GM12878 (cell line): Measurements from ENCODE around the gene PRR32. TPM values are rescaled to one million over a fixed set of nuclear protein-coding genes. Genes with fewer than 3 reads are reported as not detected.
"Not testable (repeated sequence)": the region's sequence is repeated elsewhere in the genome, so short reads cannot be mapped to it uniquely, and the experiment has no call there.

ENCODE experiments used
- ATAC-seq: fragments of 200-7000 bp; cut with Tn5 transposase; 3 replicates; pipeline ENCODE4 v1.9.1; 2020; ENCODE audit warnings: mild to moderate bottlenecking, moderate library complexity
- BruUV-seq: library from RNA; stranded (reverse); fragments of 400-500 nt; replicated peaks from 2 replicates; lab custom pipeline; 2021; lab: Mats Ljungman, UMichigan
- CTCF ChIA-PET: fragments of 300-600 bp; sonication (Branson Sonifier 250); formaldehyde crosslinking; extraction: SDS; loops from one replicate; lab custom pipeline; 2021; ENCODE audit warnings: inconsistent platforms; lab: Yijun Ruan, JAX
- POLR2A ChIA-PET: fragments of 350-600 bp; formaldehyde crosslinking; extraction: SDS; loops from one replicate; lab custom pipeline; 2021; ENCODE audit warnings: inconsistent platforms; lab: Charles Lee
- RAD21 ChIA-PET: fragments of 300-600 bp; sonication (Branson Sonifier 250); formaldehyde crosslinking; loops from one replicate; lab custom pipeline; 2023; ENCODE audit warnings: antibody characterized with exemption; ENCODE audit not compliant: unreplicated experiment; lab: Charles Lee
- SMC1A ChIA-PET: fragments of 300-600 bp; sonication (Branson Sonifier 250); formaldehyde crosslinking; loops from one replicate; lab custom pipeline; 2023; ENCODE audit not compliant: unreplicated experiment, uncharacterized antibody; lab: Charles Lee
- DNase-seq: peaks from one replicate; pipeline ENCODE4 v3.0.0-alpha.2; 2011; ENCODE audit warnings: low read depth, low spot score
- FAIRE-seq: peaks from 3 replicates; lab custom pipeline; 2011; peaks lifted over from hg19 to GRCh38; lab: Jason Lieb, UNC
- H2AFZ ChIP-seq: 2 replicates; pipeline ENCODE4 v1.6.0; 2011; ENCODE audit warnings: low read depth, low read length, control low read depth; ENCODE audit not compliant: control insufficient read depth
- H3K27ac ChIP-seq: 2 replicates; pipeline ENCODE4 v1.5.1; 2011; ENCODE audit warnings: control low read depth; ENCODE audit not compliant: control insufficient read depth, insufficient read depth
- H3K27me3 ChIP-seq, 2 experiments: replicated peaks in 1 of 2; 2 replicates each; pipeline versions ENCODE4 v1.6.0 to v1.6.1; 2011; ENCODE audit warnings: low read length in 1 of 2; ENCODE audit not compliant: control insufficient read depth in 2 of 2, insufficient read depth in 2 of 2
- H3K36me3 ChIP-seq, 2 experiments: 2 replicates each; pipeline ENCODE4 v1.5.1; 2011; ENCODE audit warnings: low read length in 1 of 2; ENCODE audit not compliant: control insufficient read depth in 2 of 2, insufficient read depth in 2 of 2
- H3K4me1 ChIP-seq: 2 replicates; pipeline ENCODE4 v1.6.1; 2011; ENCODE audit warnings: mild to moderate bottlenecking, low read length, moderate library complexity, mixed read lengths; ENCODE audit not compliant: control insufficient read depth, insufficient read depth
- H3K4me2 ChIP-seq: 2 replicates; pipeline ENCODE4 v1.6.0; 2011; ENCODE audit warnings: control low read depth; ENCODE audit not compliant: control insufficient read depth, insufficient read depth
- H3K4me3 ChIP-seq: fragments of 200-600 bp; sonication (generic); 2 replicates; pipeline ENCODE4 v1.5.1; 2016
- H3K79me2 ChIP-seq: 2 replicates; pipeline ENCODE4 v1.6.0; 2011; ENCODE audit warnings: low read length; ENCODE audit not compliant: control insufficient read depth, insufficient read depth
- H3K9ac ChIP-seq: 2 replicates; pipeline ENCODE4 v1.8.0; 2011; ENCODE audit warnings: low read length, control low read depth, mixed read lengths; ENCODE audit not compliant: control insufficient read depth, insufficient read depth
- H3K9me3 ChIP-seq: replicated peaks from 3 replicates; pipeline ENCODE4 v1.5.1; 2011; ENCODE audit warnings: mild to moderate bottlenecking, low read length; ENCODE audit not compliant: control insufficient read depth, insufficient read depth
- H4K20me1 ChIP-seq: 2 replicates; pipeline ENCODE4 v1.6.0; 2011; ENCODE audit not compliant: control insufficient read depth, insufficient read depth
- BCL11A ChIP-seq: IDR thresholded peaks from 2 replicates; pipeline ENCODE4 v1.6.1; 2011; ENCODE audit warnings: low read depth, low read length
- CHD2 ChIP-seq: IDR thresholded peaks from 2 replicates; pipeline ENCODE4 v1.6.1; 2011; ENCODE audit warnings: low read depth, low read length, improper control_type of control experiment, borderline replicate concordance
- CREB1 ChIP-seq: IDR thresholded peaks from 2 replicates; pipeline ENCODE4 v1.6.1; 2012; ENCODE audit warnings: low read depth, mild to moderate bottlenecking, inconsistent platforms
- DPF2 ChIP-seq: fragments of 450-650 bp; IDR thresholded peaks from 2 replicates; pipeline ENCODE4 v1.6.1; 2017; ENCODE audit warnings: mild to moderate bottlenecking
- MTA3 ChIP-seq: IDR thresholded peaks from 2 replicates; pipeline ENCODE4 v1.6.1; 2012; ENCODE audit warnings: low read length, inconsistent platforms, borderline replicate concordance
- STAT1 ChIP-seq: fragments of 450-650 bp; conservative IDR thresholded peaks from 2 replicates; pipeline ENCODE4 v1.6.1; 2014; ENCODE audit warnings: antibody characterized with exemption, mild to moderate bottlenecking
- TCF3 ChIP-seq: IDR thresholded peaks from 2 replicates; pipeline ENCODE4 v1.6.1; 2012; ENCODE audit warnings: low read depth, mild to moderate bottlenecking, low read length, borderline replicate concordance; ENCODE audit not compliant: insufficient read depth
- whole genome bisulfite sequencing: methylation state at CpG from one replicate; pipeline ENCODE4 v1.1.6; 2016; ENCODE audit warnings: low lambda C conversion rate; ENCODE audit not compliant: insufficient replicate concordance, insufficient coverage; ENCODE audit errors: missing lambda C conversion rate; 5-methylcytosine and 5-hydroxymethylcytosine counted together
- in situ Hi-C: fragments of 300-500 bp; cut with MboI; formaldehyde crosslinking; loops from 9 replicates; pipeline ENCODE4 v1.14.3; 2018; ENCODE audit warnings: mixed read lengths
- intact Hi-C: fragments of 100-400 bp; cut with micrococcal nuclease; formaldehyde crosslinking; loops from one replicate; pipeline ENCODE4 v1.14.2; 2022; ENCODE audit not compliant: unreplicated experiment
- polyA plus RNA-seq, 11 experiments: library from polyadenylated mRNA; depleted of rRNA in 4 of 11; unstranded in 6 of 11; stranded (reverse) in 5 of 11; fragments of >200 nt; fragmentation: Nextera tagmentation in 4 of 11; fragmentation: Illumina TruSeq in 1 of 11; extraction: Ambion mirVana in 4 of 11; extraction: Trizol in 1 of 11; gene quantifications; 1 replicate in 1 of 11; 2 replicates in 10 of 11; pipeline versions ENCODE4 v1.2.1 to v1.2.3, GENCODE V29; 2011 to 2016; ENCODE audit warnings: inconsistent platforms in 2 of 11, missing spikeins in 2 of 11, low read depth in 1 of 11
- total RNA-seq, 4 experiments: library from RNA; depleted of rRNA in 3 of 4; stranded (reverse); fragments of >200 nt in 3 of 4; fragmentation: Illumina TruSeq in 1 of 4; extraction: Trizol in 1 of 4; gene quantifications; 2 replicates each; pipeline versions ENCODE4 v1.2.1 to v1.2.3, GENCODE V29; 2013 to 2021

PRR32 gene
- total and polyA plus RNA-seq, 10 of the 15 experiments (the other 5 are each of a cell fraction or from before 2014, with no cell fraction given) = not detected

GRCh38 chrX:126799059-126799458, 20.5 kb upstream of the PRR32 start:
- DNase-seq = no peak
- no TSS peak for BruUV-seq
- ATAC-seq = no peak
- no peak for TF ChIP-seq MTA3
- no peak for TF ChIP-seq DPF2
- no peak for TF ChIP-seq CHD2
- TF ChIP-seq TCF3 = no peak
- no peak for TF ChIP-seq CREB1
- TF ChIP-seq BCL11A = no peak
- TF ChIP-seq STAT1 = no peak
- ChIA-PET CTCF (no interaction called here), SMC1A (no interaction called here), RAD21 (no interaction called here), POLR2A (no interaction called here)
- FAIRE-seq = no peak
- intact Hi-C loops (no loop called here), in situ Hi-C loops (no loop called here)
- H3K27me3 ChIP-seq = no peaks in the 10 kb centered on the region
- no peaks in the 10 kb centered on the region for H3K36me3 ChIP-seq
- 0% methylated on average over 1 of the region's 1 CpG for WGBS
- H3K4me2 ChIP-seq = no peak overlapping the region
- H3K9me3 ChIP-seq = no peaks in the 10 kb centered on the region
- H4K20me1 ChIP-seq = no peaks in the 10 kb centered on the region
- H3K4me3 ChIP-seq = no peak overlapping the region
- H2AFZ ChIP-seq = no peak overlapping the region
- H3K27ac ChIP-seq = no peak overlapping the region
- no peak overlapping the region for H3K9ac ChIP-seq
- no peaks in the 10 kb centered on the region for H3K79me2 ChIP-seq
- no peaks in the 10 kb centered on the region for H3K4me1 ChIP-seq

GRCh38 chrX:126806784-126807183, 12.7 kb upstream of the PRR32 start:
- BruUV-seq, H4K20me1 ChIP-seq, H3K4me1 ChIP-seq, intact Hi-C loops, RAD21 ChIA-PET, H3K4me3 ChIP-seq, H3K9ac ChIP-seq, H3K4me2 ChIP-seq, FAIRE-seq, in situ Hi-C loops, POLR2A ChIA-PET, H3K27me3 ChIP-seq, CTCF ChIA-PET, H3K36me3 ChIP-seq, SMC1A ChIA-PET, DNase-seq, H3K27ac ChIP-seq, ATAC-seq, H3K79me2 ChIP-seq, H2AFZ ChIP-seq, H3K9me3 ChIP-seq: not testable (repeated sequence)
- 36% methylated on average over 3 of the region's 3 CpGs for WGBS
